Fibroblast of peridontal ligament (primary cell): Measurements from ENCODE around the gene SCRG1.

ENCODE experiments used
- DNase-seq: peaks from one replicate; pipeline ENCODE4 v3.0.0-alpha.2; 2010; ENCODE audit errors: extremely low read depth

Gene SCRG1

GRCh38 chr4:173362666-173363065 lies 36.2 kb downstream of the SCRG1 start:
- DNase-seq, result no peak

GRCh38 chr4:173360587-173361221 lies 38.2 kb downstream of the SCRG1 start:
- DNase-seq, result peak; percentile 54

- DNase-seq, result no peak
Measured at GRCh38 chr4:173357939-173358338, 41.0 kb downstream of the SCRG1 start.

- no peak for DNase-seq
Measured at GRCh38 chr4:173347467-173347866, 51.4 kb downstream of the SCRG1 start.

- DNase-seq, result peak; percentile 65
Measured at GRCh38 chr4:173346074-173346473, 52.8 kb downstream of the SCRG1 start.

- DNase-seq, result no peak
Measured at GRCh38 chr4:173345648-173346047, 53.3 kb downstream of the SCRG1 start.

GRCh38 chr4:173343832-173344397 lies 55.0 kb downstream of the SCRG1 start:
- DNase-seq, result no peak

GRCh38 chr4:173337463-173337862 lies 61.5 kb downstream of the SCRG1 start:
- no peak for DNase-seq

- peak; percentile 66 for DNase-seq
Measured at GRCh38 chr4:173334891-173335752, 63.8 kb downstream of the SCRG1 start.
